Kidney (tissue), 14 donors: ENCODE results near the gene EP400. TPM values are rescaled to one million over a fixed set of nuclear protein-coding genes. Genes with fewer than 3 reads are reported as not detected.
"Not testable (repeated sequence)": the region's sequence is repeated elsewhere in the genome, so short reads cannot be mapped to it uniquely, and the experiment has no call there.

Experiments
- DNase-seq, 5 donors: peaks; one replicate each; pipeline ENCODE4 v3.0.0-alpha.2; 2013 to 2020
- FAIRE-seq: peaks from 2 replicates; lab custom pipeline; 2012; peaks lifted over from hg19 to GRCh38; lab: Jason Lieb, UNC
- H3K27ac ChIP-seq, 2 donors: one replicate each; pipeline ENCODE4 v1.7.0; 2013; ENCODE audit warnings: low read depth in 2 of 2, low read length in 2 of 2, inconsistent platforms in 1 of 2
- H3K27me3 ChIP-seq: one replicate; pipeline ENCODE4 v1.7.1; 2013; ENCODE audit warnings: low read length, inconsistent platforms; ENCODE audit not compliant: control insufficient read depth, insufficient read depth
- H3K36me3 ChIP-seq, 3 donors: one replicate each; pipeline versions ENCODE4 v1.7.0 to v1.7.1; 2013; ENCODE audit warnings: low read length in 3 of 3, control low read depth in 1 of 3, inconsistent platforms in 1 of 3; ENCODE audit not compliant: insufficient read depth in 3 of 3, control insufficient read depth in 2 of 3
- H3K4me1 ChIP-seq, 3 donors: one replicate each; pipeline versions ENCODE4 v1.7.0 to v1.7.1; 2013; ENCODE audit warnings: low read length in 3 of 3, inconsistent platforms in 1 of 3, low read depth in 1 of 3; ENCODE audit not compliant: control insufficient read depth in 2 of 3, insufficient read depth in 2 of 3
- H3K4me3 ChIP-seq, 3 donors: one replicate each; pipeline versions ENCODE4 v1.7.0 to v1.8.1; 2013; ENCODE audit warnings: low read length in 3 of 3, control low read depth in 1 of 3, inconsistent platforms in 1 of 3
- H3K9ac ChIP-seq, 3 donors: one replicate each; pipeline versions ENCODE4 v1.7.0 to v1.7.1; 2013; ENCODE audit warnings: low read length in 3 of 3, control low read depth in 1 of 3, inconsistent platforms in 1 of 3
- H3K9me3 ChIP-seq, 3 donors: one replicate each; pipeline versions ENCODE4 v1.7.0 to v1.7.1; 2013; ENCODE audit warnings: low read length in 3 of 3, control low read depth in 1 of 3, inconsistent platforms in 1 of 3; ENCODE audit not compliant: control insufficient read depth in 2 of 3, insufficient read depth in 1 of 3
- intact Hi-C: fragments of 100-400 bp; cut with DNase I; formaldehyde crosslinking; loops from one replicate; pipeline ENCODE4 v1.11.1; 2022
- polyA plus RNA-seq: library from polyadenylated mRNA; stranded (reverse); fragments of 350-450 nt; fragmentation: Illumina TruSeq; extraction: RNeasy Lipid Tissue Mini Kit (QIAGEN cat#74804); gene quantifications from one replicate; pipeline ENCODE4 v1.2.3, GENCODE V29; 2014; ENCODE audit warnings: low read depth, low replicate concordance; ENCODE audit not compliant: insufficient read depth
- total RNA-seq: library from RNA; stranded (reverse); fragmentation: NEBNext Ultra II Directional; extraction: Animal tissue kit (Norgen Biotek cat#: 25700); gene quantifications from one replicate; pipeline ENCODE4 v1.2.1, GENCODE V29; 2021
- TF ChIP-seq, protein P1 (sequence below): IDR thresholded peaks from 3 replicates; pipeline ENCODE4 v1.5.1; 2012; ENCODE audit warnings: mild to moderate bottlenecking, moderate library complexity, borderline replicate concordance; ENCODE audit not compliant: insufficient read depth; ENCODE audit errors: extremely low read depth
- donor health status: control.
- donor health status: control.
- donor health status: control.
- donor health status: control.
- donor health status: control.
- donor health status: DM: yes; HTN: yes; CAD: no.
- donor health status: Normal renal cell carcinoma (clear cell type).

EP400 gene
- total and polyA plus RNA-seq, 2 donors from 2014 or later: 7.5 to 44.7 TPM

DNA sequence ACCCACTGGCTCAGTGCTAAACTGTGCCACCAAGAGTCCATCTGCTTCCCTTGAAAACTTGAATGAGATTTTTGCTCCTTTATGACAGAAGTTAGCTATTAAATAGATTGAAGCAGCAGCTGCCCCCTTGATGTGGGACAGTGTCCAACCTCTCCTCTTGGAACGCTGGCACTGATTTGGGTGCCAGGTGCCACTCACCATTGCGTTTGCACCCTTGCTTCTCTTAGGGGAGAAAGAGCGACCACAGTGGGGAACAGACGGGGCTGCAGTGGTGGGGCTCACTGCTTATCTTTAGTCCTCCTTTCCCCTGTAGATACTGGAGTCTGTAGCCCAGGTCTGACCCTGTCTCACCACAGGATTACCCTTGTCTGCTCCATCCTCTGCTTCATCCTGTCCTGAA is 9.4 kb downstream of the EP400 start:
- Histone ChIP-seq H3K27me3 (no peaks in the 10 kb centered on the region), H3K4me3 (no peak overlapping the region), H3K27ac (no peak overlapping the region), H3K36me3 (no peaks in the 10 kb centered on the region), H3K4me1 (peaks cover 0 to 3% (median 2%) of the 10 kb centered on the region in 3 donors), H3K9me3 (no peaks in the 10 kb centered on the region), H3K9ac (no peak overlapping the region)
- no peak for FAIRE-seq
- peak in 1 of 5 donors; percentile 20 for DNase-seq
- intact Hi-C loops: no loop called here
- TF ChIP-seq, protein P1, sequence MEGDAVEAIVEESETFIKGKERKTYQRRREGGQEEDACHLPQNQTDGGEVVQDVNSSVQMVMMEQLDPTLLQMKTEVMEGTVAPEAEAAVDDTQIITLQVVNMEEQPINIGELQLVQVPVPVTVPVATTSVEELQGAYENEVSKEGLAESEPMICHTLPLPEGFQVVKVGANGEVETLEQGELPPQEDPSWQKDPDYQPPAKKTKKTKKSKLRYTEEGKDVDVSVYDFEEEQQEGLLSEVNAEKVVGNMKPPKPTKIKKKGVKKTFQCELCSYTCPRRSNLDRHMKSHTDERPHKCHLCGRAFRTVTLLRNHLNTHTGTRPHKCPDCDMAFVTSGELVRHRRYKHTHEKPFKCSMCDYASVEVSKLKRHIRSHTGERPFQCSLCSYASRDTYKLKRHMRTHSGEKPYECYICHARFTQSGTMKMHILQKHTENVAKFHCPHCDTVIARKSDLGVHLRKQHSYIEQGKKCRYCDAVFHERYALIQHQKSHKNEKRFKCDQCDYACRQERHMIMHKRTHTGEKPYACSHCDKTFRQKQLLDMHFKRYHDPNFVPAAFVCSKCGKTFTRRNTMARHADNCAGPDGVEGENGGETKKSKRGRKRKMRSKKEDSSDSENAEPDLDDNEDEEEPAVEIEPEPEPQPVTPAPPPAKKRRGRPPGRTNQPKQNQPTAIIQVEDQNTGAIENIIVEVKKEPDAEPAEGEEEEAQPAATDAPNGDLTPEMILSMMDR: no peak

DNA sequence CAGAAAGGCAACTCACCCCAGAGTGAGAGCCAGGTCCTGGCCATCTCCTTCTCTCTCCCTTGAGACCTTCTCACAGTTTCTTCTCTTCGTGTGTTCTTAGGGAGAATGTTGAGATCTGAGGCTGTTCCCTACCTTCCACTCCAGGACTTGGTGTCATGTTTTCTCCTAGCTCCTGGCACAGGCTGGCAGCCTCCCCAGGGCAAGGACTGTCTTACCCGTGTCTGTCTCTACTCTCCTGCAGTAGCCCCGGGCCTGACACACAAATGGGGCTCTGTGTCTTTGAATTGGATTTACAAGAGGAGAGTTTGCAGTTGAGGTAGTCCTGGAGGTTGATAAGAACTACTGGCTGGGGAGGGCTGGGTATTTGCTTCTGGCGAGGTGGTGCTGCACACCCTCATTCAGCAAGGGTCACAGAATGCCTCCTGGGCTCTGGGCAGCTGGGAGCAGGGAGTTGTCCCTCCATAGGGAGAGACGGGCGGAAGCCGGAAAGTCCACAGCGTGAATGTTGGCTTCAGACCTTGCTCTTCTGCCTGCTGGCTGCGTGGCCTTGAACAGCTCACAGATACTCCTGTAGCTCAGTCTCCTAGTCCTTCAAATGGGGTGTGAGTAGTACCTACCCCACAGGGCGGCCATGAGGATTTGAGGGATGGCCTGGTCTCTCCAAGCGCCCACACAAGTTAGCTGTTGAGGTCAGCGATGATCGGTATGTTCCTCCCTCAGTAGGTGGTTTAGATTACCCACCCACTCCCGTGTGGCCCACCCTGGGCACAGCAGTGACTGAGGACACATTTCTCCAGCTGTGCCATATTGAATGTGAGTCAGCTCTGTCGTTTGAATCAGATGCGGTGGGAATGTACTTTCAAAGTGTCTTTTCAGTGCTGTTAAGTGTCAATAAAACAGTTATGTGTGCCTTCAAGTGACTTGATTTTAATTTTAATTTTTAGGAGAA is 10.2 kb downstream of the EP400 start:
- no peak overlapping the region for H3K9ac ChIP-seq
- peak in 1 of 5 donors; percentile 28 for DNase-seq
- no peaks in the 10 kb centered on the region for H3K36me3 ChIP-seq
- intact Hi-C loops: no loop called here
- no peak overlapping the region for H3K27ac ChIP-seq
- peaks cover 0 to 3% (median 2%) of the 10 kb centered on the region in 3 donors for H3K4me1 ChIP-seq
- no peak for FAIRE-seq
- no peaks in the 10 kb centered on the region for H3K27me3 ChIP-seq
- TF ChIP-seq, protein P1: no peak
- H3K9me3 ChIP-seq: no peaks in the 10 kb centered on the region
- no peak overlapping the region for H3K4me3 ChIP-seq

DNA sequence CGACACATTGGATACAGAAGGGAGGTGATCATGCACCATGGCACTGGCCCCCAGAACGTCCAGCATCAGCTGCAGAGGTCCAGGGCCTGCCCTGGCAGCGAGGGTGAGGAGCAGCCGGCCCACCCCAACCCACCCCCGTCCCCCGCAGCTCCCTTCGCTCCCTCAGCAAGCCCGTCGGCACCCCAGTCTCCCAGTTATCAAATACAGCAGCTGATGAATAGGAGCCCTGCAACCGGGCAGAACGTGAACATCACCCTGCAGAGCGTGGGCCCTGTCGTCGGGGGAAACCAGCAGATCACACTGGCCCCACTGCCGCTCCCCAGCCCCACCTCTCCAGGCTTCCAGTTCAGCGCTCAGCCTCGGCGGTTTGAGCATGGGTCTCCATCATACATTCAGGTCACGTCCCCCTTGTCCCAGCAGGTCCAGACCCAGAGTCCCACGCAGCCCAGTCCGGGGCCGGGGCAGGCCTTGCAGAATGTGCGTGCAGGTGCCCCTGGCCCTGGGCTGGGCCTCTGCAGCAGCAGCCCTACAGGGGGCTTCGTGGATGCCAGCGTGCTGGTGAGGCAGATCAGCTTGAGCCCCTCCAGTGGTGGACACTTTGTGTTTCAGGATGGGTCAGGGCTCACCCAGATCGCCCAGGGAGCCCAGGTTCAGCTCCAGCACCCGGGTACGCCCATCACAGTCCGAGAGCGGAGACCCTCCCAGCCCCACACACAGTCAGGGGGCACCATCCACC is 11.0 kb downstream of the EP400 start:
- H3K4me1 ChIP-seq, H3K9me3 ChIP-seq, H3K36me3 ChIP-seq, intact Hi-C loops, H3K27ac ChIP-seq, FAIRE-seq, H3K9ac ChIP-seq, H3K27me3 ChIP-seq, H3K4me3 ChIP-seq: not testable (repeated sequence)
- DNase-seq: peak in 1 of 5 donors; percentile 44

DNA sequence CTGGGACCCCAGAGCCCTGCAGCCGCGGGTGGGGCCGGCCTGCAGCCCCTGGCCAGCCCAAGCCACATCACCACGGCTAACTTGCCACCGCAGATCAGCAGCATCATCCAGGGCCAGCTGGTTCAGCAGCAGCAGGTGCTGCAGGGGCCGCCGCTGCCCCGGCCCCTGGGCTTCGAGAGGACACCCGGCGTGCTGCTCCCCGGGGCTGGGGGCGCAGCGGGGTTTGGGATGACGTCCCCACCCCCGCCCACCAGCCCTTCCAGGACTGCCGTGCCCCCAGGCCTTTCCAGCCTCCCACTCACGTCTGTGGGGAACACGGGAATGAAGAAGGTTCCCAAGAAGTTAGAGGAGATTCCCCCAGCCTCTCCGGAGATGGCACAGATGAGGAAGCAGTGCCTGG is 11.6 kb downstream of the EP400 start:
- H3K36me3 ChIP-seq, intact Hi-C loops, H3K9me3 ChIP-seq, H3K4me3 ChIP-seq, H3K27me3 ChIP-seq, H3K4me1 ChIP-seq, H3K27ac ChIP-seq, H3K9ac ChIP-seq, FAIRE-seq: not testable (repeated sequence)
- peak in 1 of 5 donors; percentile 14 for DNase-seq
